ENCODE results near the gene ATPAF2. TPM values are rescaled to one million over a fixed set of nuclear protein-coding genes. Genes with fewer than 3 reads are reported as not detected.

ATPAF2 gene
- 10 to 100 TPM; 10.3 to 28.8 (median 15.3) TPM for total RNA-seq
- 10 to 100 TPM; 17.4 to 28.1 (median 26.8) TPM for polyA plus RNA-seq

- Histone ChIP-seq H3K36me3 (no peaks in the 10 kb centered on the region), H3K4me3 (peak within 1 kb of the TSS; percentile 80 to 96 (median 87)), H3K4me1 (peaks cover 0 to 45% (median 37%) of the 10 kb centered on the region in 4 donors), H3K27me3 (no peaks in the 10 kb centered on the region), H3K27ac (peak within 1 kb of the TSS; percentile 84 to 91 (median 89)), H3K9me3 (no peaks in the 10 kb centered on the region)
- intact Hi-C loops (cut with DNase I) = loop anchor here (2.0 to 5.0 kb wide), 4 partner anchors 67 to 358 kb away; partner anchors contain the start of genes DRC3, RAI1 and TOM1L2
- DNase-seq = peak; percentile 100
- 0% methylated on average over 67 of the region's 67 CpGs for WGBS, 2 donors
- TF ChIP-seq POLR2AphosphoS5 (IDR thresholded peaks at IDR 0.05) = peak; percentile 54 to 81 (median 73)
- TF ChIP-seq CTCF (IDR thresholded peaks at IDR 0.05) = no peak
These were observed at the start of gene ATPAF2, which contains the start of gene GID4 for GRCh38 chr17:18038861-18039534. Gene ATPAF2, minus strand, starts transcription at chr17:18039168. Its CDS starts 155 bp downstream, at chr17:18039013. Gene GID4, plus strand, starts transcription at chr17:18039408. Its CDS starts 57 bp downstream, at chr17:18039465.

DNA sequence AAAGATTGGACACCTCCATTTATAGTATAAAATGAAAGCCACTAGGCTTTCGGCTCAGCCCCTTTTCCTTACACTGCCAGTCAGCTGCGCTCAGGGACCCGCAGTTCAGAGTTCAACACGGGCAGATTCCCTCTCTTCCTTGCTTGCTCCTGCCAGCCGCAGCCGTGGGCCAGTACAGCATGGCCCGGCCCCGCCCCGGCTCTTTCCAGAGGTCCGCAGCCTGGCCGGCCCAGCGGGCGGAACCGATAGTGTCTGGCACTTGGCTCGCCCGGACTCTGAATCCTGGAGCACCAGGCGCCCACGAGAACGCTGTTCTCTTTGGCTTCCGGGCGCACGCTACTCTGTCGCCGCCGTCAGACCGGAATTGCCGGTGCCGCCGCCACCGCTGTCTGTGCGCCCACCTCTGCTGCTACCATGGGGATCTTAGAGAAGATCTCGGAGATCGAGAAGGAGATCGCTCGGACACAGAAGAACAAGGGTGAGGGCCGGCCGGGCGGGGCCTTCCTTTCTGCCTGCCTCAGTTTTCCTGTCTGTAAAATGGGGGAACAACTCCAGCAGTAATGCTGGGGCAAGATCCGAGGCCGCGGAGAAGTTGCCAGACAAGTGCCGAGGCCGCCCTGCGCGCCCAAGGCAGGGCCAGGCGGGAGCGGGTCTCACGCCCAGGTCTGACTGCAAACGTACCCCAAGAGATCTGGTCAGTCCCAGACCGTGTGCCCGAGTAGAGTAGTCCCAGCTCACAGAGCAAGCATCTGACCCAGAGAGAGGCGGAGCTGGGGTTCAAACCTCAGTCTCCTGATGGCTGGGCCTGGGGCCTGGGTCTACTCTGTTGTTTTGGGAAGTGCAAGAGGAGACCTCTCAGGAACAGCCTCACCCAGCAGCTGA, 48.9 kb upstream of the ATPAF2 start, which contains the start of gene DRG2:
TSS of gene DRG2 (plus strand) at position 339 of the 882 bp plus-strand sequence. CDS start at position 415, 76 bp downstream.
- Histone ChIP-seq H3K27ac (peak within 1 kb of the TSS; percentile 81 to 88 (median 84)), H3K36me3 (peaks cover 0 to 13% (median 0%) of the 10 kb centered on the region in 4 donors), H3K9me3 (no peaks in the 10 kb centered on the region), H3K27me3 (no peaks in the 10 kb centered on the region), H3K4me1 (peaks cover 0 to 23% (median 10%) of the 10 kb centered on the region in 4 donors), H3K4me3 (peak within 1 kb of the TSS; percentile 62 to 93 (median 84))
- TF ChIP-seq CTCF (IDR thresholded peaks at IDR 0.05) (no peak), POLR2A (IDR thresholded peaks at IDR 0.05) (no peak), EP300 (IDR thresholded peaks at IDR 0.05) (peak in 1 of 4 donors; percentile 28), POLR2AphosphoS5 (IDR thresholded peaks at IDR 0.05) (peak; percentile 43 to 82 (median 77))
- 1% methylated on average over 52 of the region's 52 CpGs for WGBS, 2 donors
- intact Hi-C loops (cut with DNase I) = loop anchor here (5.0 kb wide), 1 partner anchor 94 kb away; the partner anchor contains the start of gene ALKBH5
- DNase-seq = peak; percentile 96

DNA sequence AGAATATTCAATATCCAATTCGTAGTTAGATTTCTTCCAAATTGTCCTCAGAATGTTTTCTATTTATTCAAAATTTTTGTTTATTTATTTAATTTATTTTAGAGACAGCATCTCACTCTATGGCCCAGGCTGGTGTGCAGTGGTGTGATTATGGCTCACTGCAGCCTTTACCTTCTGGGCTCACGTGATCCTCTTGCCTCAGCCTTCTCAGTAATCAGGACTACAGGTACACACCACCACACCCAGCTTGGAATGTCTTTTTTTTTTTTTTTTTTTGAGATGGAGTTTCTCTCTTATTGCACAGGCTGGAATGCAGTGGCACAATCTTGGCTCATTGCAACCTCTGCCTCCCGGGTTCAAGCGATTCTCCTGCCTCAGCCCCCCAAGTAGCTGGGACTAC, 45.3 kb upstream of the ATPAF2 start:
- H3K9me3 ChIP-seq = no peaks in the 10 kb centered on the region
- no peak for DNase-seq
- intact Hi-C loops (cut with DNase I) = no loop called here
- H3K4me1 ChIP-seq = peaks cover 0 to 19% (median 10%) of the 10 kb centered on the region in 4 donors
- TF ChIP-seq EP300 (IDR thresholded peaks at IDR 0.05) (no peak), POLR2A (IDR thresholded peaks at IDR 0.05) (no peak), POLR2AphosphoS5 (IDR thresholded peaks at IDR 0.05) (no peak), CTCF (IDR thresholded peaks at IDR 0.05) (no peak)
- no peaks in the 10 kb centered on the region for H3K36me3 ChIP-seq
- no peak overlapping the region for H3K4me3 ChIP-seq
- no peaks in the 10 kb centered on the region for H3K27me3 ChIP-seq
- H3K27ac ChIP-seq = no peak overlapping the region
- WGBS, 2 donors = 42 to 83% methylated on average over 4 of the region's 4 CpGs

GRCh38 chr17:18079543-18079942, 40.6 kb upstream of the ATPAF2 start:
- 77 to 82% methylated on average over 4 of the region's 4 CpGs for WGBS, 2 donors
- Histone ChIP-seq H3K4me3 (no peak overlapping the region), H3K9me3 (no peaks in the 10 kb centered on the region), H3K36me3 (no peaks in the 10 kb centered on the region), H3K27ac (no peak overlapping the region), H3K27me3 (no peaks in the 10 kb centered on the region), H3K4me1 (no peaks in the 10 kb centered on the region)
- TF ChIP-seq EP300 (IDR thresholded peaks at IDR 0.05) = no peak
- no peak for TF ChIP-seq CTCF (IDR thresholded peaks at IDR 0.05)
- TF ChIP-seq POLR2AphosphoS5 (IDR thresholded peaks at IDR 0.05) = no peak
- TF ChIP-seq POLR2A (IDR thresholded peaks at IDR 0.05) = no peak
- intact Hi-C loops (cut with DNase I) = no loop called here
- no peak for DNase-seq

Data from sigmoid colon (tissue), 7 donors.